IPS DF 6.9 (cell line): ENCODE data around the gene DDX42.

Source experiments
- DNase-seq: peaks from one replicate; pipeline ENCODE4 v3.0.0-alpha.2; 2013; ENCODE audit warnings: low read depth, low spot score
- H3K27ac ChIP-seq: one replicate; pipeline ENCODE4 v1.5.1; 2013; ENCODE audit warnings: low read length, control low read depth
- H3K27me3 ChIP-seq: 2 replicates; pipeline ENCODE4 v1.6.1; 2013; ENCODE audit warnings: mild to moderate bottlenecking, low read length; ENCODE audit not compliant: control insufficient read depth, insufficient read depth
- H3K36me3 ChIP-seq: 2 replicates; pipeline ENCODE4 v1.6.1; 2013; ENCODE audit warnings: low read length; ENCODE audit not compliant: control insufficient read depth, insufficient read depth
- H3K4me1 ChIP-seq: 2 replicates; pipeline ENCODE4 v1.6.1; 2013; ENCODE audit warnings: low read length; ENCODE audit not compliant: control insufficient read depth, insufficient read depth
- H3K4me3 ChIP-seq: 2 replicates; pipeline ENCODE4 v1.5.1; 2013; ENCODE audit warnings: mild to moderate bottlenecking, low read length
- H3K9me3 ChIP-seq: 2 replicates; pipeline ENCODE4 v1.6.1; 2013; ENCODE audit warnings: low read length, inconsistent platforms; ENCODE audit not compliant: control insufficient read depth, insufficient read depth
- WGBS: extraction: QIAGEN DNeasy Blood & Tissue Kit; methylation state at CpG from one replicate; pipeline ENCODE4 v1.1.7; 2013; ENCODE audit warnings: mixed read lengths, missing lambda C conversion rate; ENCODE audit not compliant: insufficient read length, insufficient coverage; 5-methylcytosine and 5-hydroxymethylcytosine counted together

The DDX42 gene, protein sequence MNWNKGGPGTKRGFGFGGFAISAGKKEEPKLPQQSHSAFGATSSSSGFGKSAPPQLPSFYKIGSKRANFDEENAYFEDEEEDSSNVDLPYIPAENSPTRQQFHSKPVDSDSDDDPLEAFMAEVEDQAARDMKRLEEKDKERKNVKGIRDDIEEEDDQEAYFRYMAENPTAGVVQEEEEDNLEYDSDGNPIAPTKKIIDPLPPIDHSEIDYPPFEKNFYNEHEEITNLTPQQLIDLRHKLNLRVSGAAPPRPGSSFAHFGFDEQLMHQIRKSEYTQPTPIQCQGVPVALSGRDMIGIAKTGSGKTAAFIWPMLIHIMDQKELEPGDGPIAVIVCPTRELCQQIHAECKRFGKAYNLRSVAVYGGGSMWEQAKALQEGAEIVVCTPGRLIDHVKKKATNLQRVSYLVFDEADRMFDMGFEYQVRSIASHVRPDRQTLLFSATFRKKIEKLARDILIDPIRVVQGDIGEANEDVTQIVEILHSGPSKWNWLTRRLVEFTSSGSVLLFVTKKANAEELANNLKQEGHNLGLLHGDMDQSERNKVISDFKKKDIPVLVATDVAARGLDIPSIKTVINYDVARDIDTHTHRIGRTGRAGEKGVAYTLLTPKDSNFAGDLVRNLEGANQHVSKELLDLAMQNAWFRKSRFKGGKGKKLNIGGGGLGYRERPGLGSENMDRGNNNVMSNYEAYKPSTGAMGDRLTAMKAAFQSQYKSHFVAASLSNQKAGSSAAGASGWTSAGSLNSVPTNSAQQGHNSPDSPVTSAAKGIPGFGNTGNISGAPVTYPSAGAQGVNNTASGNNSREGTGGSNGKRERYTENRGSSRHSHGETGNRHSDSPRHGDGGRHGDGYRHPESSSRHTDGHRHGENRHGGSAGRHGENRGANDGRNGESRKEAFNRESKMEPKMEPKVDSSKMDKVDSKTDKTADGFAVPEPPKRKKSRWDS

DNA sequence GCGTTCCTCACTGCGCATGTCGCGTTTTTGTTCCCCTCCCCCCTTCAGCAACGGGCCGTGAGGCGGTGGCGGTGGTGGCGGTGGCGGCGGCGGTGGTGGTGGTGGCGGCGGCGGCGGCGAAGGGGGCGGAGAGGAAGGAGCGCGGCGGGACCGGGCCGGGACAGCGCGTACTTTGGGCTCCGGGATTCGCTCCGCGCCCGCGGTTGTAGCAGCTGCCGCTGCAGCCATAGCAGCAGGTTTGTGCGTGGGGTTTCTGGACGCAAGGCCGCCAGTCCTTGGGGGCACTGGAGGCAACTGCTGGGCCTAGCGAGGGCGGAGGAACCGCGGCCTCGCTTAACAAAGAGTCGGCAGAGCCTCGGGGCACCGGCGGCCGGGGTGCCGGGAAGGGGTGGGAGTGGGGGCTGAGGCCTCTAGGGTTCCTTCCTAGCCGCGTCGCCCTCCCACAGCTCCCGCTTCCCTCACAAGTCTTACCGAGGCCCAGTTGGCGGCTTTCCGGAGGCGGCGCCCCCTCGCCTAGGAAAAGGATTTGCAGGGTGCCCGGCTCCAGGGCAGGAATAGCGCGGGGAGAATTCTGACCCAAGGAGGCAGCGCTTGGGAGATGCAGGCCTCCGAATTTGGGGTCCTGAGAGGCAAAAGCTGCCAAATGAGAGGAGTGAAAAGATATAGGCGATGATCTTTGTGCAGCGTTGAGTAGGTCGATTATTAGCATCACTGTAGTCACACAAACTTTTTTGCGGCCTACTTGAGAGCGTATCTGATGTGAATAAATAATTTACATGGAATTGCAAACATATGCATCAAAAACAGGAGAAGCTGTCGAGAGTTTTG is at the start of gene DDX42:
Gene DDX42 (plus strand): TSS at position 30 of the 828 bp plus-strand sequence. CDS start 12,880 bp downstream, outside the sequence.
- H3K36me3 ChIP-seq = peaks cover 3% of the 10 kb centered on the region; the same call in 1 of the 2 replicates
- no CpG with 5 or more reads among the region's 67 CpGs for WGBS
- DNase-seq = peak; percentile 5
- H3K27ac ChIP-seq = no peak within 1 kb of the TSS
- no peaks in the 10 kb centered on the region for H3K27me3 ChIP-seq
- H3K9me3 ChIP-seq = no peaks in the 10 kb centered on the region
- peak within 1 kb of the TSS; percentile 99 for H3K4me3 ChIP-seq
- H3K4me1 ChIP-seq = no peaks in the 10 kb centered on the region

DNA sequence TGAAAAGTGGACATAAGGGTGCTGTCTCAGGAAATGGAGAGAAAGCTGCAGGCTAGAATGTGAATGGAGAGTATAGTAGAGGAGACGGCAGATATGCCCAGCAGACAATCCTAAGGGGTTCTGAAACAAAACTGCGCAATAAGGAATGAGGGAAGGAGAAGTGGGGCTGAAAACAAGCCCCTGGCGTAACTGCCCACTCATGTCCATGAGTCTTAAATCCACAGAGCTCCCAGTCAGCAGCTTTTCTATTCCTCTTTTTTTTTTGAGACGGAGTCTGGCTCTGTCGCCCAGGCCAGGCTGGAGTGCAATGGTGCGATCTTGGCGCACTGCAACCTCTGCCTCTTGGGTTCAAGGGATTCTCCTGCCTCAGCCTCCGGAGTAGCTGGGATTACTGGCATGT is 38.3 kb upstream of the DDX42 start:
- no peak for DNase-seq
- no peak overlapping the region for H3K4me3 ChIP-seq
- H3K36me3 ChIP-seq = no peaks in the 10 kb centered on the region
- H3K9me3 ChIP-seq = no peaks in the 10 kb centered on the region
- 0 out of 2 replicates have a peak, but pooled peaks cover 1% of the 10 kb centered on the region for H3K4me1 ChIP-seq
- WGBS = no CpG with 5 or more reads among the region's 8 CpGs
- H3K27me3 ChIP-seq = no peaks in the 10 kb centered on the region
- H3K27ac ChIP-seq = no peak overlapping the region

DNA sequence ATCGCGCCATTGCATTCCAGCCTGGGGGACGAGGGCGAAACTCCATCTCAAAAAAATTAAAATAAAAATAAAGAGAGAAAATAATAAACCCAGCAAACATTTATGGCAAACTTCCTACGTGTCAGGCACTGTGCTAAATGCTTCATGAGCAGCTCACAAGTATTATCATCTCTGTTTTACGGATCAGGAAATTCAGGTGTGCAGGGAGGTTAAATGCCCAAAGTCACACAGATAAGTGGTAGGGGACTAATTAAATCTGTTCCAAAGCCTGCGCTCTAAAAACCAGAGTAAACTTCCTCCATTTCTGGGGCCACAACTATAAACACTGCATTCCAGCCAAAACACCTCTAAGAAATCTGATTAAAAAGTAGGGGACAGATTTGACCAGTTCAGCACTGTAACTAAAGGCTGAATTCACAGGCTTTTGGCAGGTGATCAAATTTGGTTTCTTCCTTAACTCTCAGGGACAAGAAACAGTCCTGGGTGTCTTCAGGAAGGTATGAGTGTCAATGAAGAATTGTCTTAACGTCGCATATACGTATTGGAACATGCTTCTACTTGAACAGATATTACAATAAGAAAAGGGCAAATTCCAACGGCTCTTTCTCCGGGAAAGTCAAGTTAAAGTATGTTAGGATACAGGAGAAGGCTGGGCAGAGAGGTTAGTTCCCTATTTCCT is 33.4 kb upstream of the DDX42 start:
- H3K4me3 ChIP-seq = peak overlapping the region; percentile 83; the same call in 1 of the 2 replicates
- H3K9me3 ChIP-seq = no peaks in the 10 kb centered on the region
- no CpG with 5 or more reads among the region's 12 CpGs for WGBS
- H3K27ac ChIP-seq = no peak overlapping the region
- no peak for DNase-seq
- H3K4me1 ChIP-seq = 0 out of 2 replicates have a peak, but pooled peaks cover 1% of the 10 kb centered on the region
- H3K36me3 ChIP-seq = no peaks in the 10 kb centered on the region
- H3K27me3 ChIP-seq = no peaks in the 10 kb centered on the region

DNA sequence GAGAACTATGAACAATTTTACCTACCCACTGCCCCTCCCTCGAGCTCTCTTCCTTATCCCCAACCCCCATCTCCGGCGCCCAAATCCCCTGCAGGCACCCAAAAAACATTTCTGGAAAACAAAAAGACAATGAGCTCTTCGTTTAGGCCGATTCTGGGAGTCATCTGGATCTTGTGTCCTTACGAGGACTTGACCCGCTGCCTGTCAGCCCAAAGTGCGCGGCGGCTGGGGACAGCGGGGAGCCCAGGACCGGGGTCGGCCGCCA is 32.9 kb upstream of the DDX42 start:
- H3K36me3 ChIP-seq = no peaks in the 10 kb centered on the region
- H3K4me3 ChIP-seq = peak overlapping the region; percentile 83
- no peaks in the 10 kb centered on the region for H3K9me3 ChIP-seq
- no peak overlapping the region for H3K27ac ChIP-seq
- WGBS = no CpG with 5 or more reads among the region's 14 CpGs
- 0 out of 2 replicates have a peak, but pooled peaks cover 1% of the 10 kb centered on the region for H3K4me1 ChIP-seq
- no peaks in the 10 kb centered on the region for H3K27me3 ChIP-seq
- DNase-seq = no peak

DNA sequence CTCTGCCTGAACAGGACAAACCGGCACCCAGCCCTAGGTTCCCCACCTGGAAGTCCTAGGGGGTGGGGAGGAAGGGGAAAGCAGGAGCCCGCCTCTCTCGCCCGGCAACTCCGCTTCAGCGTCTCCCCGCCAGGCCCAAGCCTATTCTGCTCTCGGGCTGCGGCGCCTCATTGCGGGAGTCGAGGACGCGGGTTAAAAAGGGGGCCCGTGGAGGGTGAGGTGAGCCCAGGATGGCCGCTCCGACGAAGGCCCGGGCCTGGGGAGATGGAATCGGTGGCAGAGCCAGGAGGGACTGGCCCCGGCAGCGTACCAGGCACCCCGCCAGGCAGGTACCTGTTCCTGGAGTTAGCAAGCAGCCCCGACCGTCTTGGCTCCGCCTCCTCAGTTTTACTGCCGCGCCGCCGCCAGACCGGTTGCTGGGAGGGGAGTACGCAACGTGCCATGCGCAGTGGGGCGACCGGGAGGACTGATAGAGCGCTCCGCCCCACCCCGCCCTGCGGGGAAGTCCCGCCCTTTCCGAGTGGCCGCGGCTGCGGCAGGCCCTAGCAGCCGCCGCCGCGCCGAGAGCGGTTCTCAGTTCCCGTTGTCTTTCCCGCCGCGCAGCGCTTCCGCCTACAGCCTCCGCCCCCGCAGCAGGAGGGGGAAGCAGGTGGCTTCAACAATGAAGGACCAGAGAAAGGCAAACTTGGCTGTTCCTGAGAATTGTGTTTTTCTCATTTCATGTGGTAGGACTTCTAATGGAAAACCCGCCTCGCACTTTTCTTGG is 32.4 kb upstream of the DDX42 start, which contains the start of gene STRADA:
Gene STRADA (minus strand): TSS at position 392 of the 766 bp plus-strand sequence. CDS start 13,430 bp downstream, outside the sequence.
- Histone ChIP-seq H3K9me3 (no peaks in the 10 kb centered on the region), H3K27me3 (no peaks in the 10 kb centered on the region), H3K27ac (no peak within 1 kb of the TSS), H3K4me3 (peak within 1 kb of the TSS; percentile 83), H3K4me1 (0 out of 2 replicates have a peak, but pooled peaks cover 1% of the 10 kb centered on the region), H3K36me3 (peaks cover under 1% of the 10 kb centered on the region; the same call in 1 of the 2 replicates)
- peak; percentile 97 for DNase-seq
- no CpG with 5 or more reads among the region's 61 CpGs for WGBS

DNA sequence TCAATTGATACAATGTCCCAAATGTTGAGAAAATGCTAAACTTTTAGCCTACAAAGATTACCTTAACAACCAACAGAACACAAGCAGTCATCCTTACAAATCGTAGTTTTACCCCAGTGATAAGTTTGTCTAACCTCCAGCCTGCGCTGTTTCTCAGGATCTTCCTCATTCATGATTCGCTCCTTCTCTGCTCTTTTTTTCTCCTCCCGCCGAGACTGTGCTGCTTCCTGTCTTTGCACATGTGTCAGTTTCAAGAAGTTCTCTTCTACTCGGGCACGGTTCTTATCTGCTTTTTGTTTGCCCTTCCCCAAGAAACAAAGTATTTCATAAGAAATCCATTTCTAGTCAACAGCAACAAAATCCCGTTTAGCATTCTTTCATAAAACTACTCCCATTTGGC is 22.2 kb upstream of the DDX42 start:
- no CpG with 5 or more reads among the region's 8 CpGs for WGBS
- no peak overlapping the region for H3K4me3 ChIP-seq
- H3K27me3 ChIP-seq = no peaks in the 10 kb centered on the region
- H3K9me3 ChIP-seq = no peaks in the 10 kb centered on the region
- no peaks in the 10 kb centered on the region for H3K4me1 ChIP-seq
- H3K36me3 ChIP-seq = peaks cover 2% of the 10 kb centered on the region; the same call in 1 of the 2 replicates
- no peak for DNase-seq
- no peak overlapping the region for H3K27ac ChIP-seq

DNA sequence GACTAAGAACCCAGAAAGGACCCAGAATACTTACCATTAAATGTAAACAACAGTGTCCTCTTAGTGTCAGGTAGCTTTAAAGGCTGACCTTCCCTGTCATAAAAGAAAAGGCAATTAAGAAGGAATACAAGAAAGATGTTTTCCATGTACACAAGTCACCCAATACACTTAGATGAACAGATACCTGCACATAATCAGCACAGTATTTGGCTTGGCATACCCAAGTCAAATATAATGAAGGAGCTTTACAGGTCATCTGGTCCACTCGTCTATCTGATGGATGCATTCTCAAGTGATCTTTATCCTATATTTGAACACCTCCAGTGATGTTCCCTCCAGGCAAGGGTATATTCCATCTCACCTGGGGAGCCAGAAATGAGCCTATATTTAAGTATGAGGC is 21.3 kb upstream of the DDX42 start:
- no peaks in the 10 kb centered on the region for H3K9me3 ChIP-seq
- H3K36me3 ChIP-seq = peaks cover 2% of the 10 kb centered on the region; the same call in 1 of the 2 replicates
- H3K27me3 ChIP-seq = no peaks in the 10 kb centered on the region
- no peak for DNase-seq
- H3K4me1 ChIP-seq = no peaks in the 10 kb centered on the region
- no peak overlapping the region for H3K27ac ChIP-seq
- WGBS = no CpG with 5 or more reads among the region's 1 CpG
- no peak overlapping the region for H3K4me3 ChIP-seq

DNA sequence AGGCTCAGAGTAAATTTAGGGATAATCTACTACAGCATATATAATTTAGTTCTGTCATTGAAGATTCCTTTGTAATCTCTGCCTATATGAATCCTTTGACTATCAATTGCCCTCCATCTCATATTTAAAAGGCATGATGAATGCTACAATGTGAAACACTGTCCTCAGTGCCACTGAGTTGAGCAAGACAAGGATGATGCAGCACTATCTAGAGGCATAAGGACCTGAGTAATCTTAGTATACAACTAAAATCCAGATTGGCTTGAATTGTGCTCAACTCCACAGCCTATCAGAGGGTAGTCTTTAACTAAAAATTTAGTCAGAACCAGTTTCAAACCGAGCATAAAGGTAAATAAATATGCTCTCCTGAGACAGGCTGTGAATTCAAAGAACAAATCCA is 20.8 kb upstream of the DDX42 start:
- H3K27ac ChIP-seq = no peak overlapping the region
- WGBS = no CpG with 5 or more reads among the region's 1 CpG
- peaks cover 2% of the 10 kb centered on the region; the same call in 1 of the 2 replicates for H3K36me3 ChIP-seq
- no peaks in the 10 kb centered on the region for H3K4me1 ChIP-seq
- H3K27me3 ChIP-seq = no peaks in the 10 kb centered on the region
- DNase-seq = no peak
- H3K4me3 ChIP-seq = no peak overlapping the region
- no peaks in the 10 kb centered on the region for H3K9me3 ChIP-seq

DNA sequence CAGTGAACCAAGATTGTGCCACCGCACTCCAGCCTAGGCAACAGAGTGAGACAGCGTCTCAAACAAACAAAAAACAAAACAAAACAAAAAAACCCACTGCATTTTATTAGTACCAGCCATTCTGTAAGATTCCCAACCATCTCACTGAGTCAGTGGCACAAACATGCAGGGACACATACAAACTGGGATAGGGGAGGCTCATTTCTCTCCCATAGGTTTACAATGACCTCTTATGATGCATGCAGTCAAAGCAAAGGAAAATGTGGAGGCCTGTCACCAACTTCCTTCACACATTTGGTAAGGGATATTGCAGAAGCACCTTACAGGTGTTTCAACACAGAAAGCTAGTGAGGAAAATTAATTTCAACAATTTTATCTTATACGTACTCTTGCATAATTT is 19.9 kb upstream of the DDX42 start:
- peaks cover 2% of the 10 kb centered on the region; the same call in 1 of the 2 replicates for H3K36me3 ChIP-seq
- no peak overlapping the region for H3K4me3 ChIP-seq
- no peak overlapping the region for H3K27ac ChIP-seq
- DNase-seq = no peak
- H3K27me3 ChIP-seq = no peaks in the 10 kb centered on the region
- H3K4me1 ChIP-seq = no peaks in the 10 kb centered on the region
- WGBS = no CpG with 5 or more reads among the region's 3 CpGs
- H3K9me3 ChIP-seq = no peaks in the 10 kb centered on the region
